Measurements from ENCODE around the gene NQO2.
"Not testable (repeated sequence)": the region's sequence is repeated elsewhere in the genome, so short reads cannot be mapped to it uniquely, and the experiment has no call there.

The NQO2 gene

DNA sequence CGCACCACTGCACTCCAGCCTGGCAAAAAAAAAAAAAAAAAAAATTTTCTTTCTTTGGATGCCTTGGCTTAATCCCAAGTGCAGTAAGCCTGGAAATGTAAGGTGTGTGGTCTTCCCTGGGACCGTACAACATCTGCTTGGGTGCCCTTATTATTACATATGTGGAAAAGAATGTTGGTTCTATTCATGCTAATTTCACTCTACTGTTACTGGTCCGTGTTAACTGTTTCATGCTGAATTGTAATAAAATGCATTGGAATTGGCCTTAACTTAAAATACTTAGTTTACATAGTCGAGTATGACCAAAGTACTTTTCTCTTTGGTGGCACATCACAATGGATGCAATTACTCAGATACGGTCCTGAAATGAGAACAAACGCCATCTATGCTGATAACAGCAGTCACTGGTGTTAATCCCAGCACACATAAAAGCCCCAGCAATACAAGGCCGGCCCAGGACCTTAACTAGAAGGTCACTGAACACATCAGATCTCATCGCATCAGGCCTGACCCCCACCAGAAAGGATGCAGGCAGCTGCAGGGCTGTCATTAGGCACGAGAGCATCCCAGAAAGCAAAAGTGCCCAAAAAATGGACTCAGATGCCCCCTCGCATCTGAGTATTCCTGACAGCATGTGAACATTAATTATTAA, 29.5 kb upstream of the NQO2 start:
- DNase-seq (ENCODE audit: low read depth in 3 of 3) = no peak

DNA sequence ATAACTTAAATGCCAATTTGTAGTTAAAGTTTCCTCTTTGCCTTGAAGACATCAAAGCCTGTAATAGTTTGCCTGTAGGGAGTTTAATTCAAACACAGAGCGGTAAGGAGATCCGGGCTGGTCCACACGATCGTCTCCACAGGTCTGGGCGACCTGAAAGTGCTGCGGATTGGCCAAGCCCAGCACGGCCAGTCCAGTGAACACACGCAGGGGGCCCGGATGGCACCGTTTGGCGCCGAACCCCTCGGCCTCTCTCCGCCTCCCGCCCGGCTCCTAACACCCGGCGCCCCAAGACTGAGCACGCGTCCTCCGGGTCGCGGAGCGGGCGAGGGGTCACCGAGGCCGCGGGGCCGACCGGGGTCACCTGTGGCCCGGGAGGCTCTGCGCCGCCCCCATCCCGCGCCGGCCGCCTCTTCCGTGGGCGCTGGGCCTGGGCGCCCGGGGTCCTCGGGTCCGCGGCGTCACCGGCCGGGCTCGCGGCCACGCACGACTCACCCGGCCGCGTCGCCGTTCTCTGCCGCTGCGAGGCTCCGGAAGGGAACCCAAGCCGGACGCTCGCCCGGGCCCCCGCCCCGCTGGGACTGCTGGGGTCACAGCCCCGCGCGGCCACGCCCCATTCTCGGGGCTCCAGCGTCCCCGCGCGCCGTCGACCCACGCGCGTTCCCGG, 28.8 kb upstream of the NQO2 start:
- DNase-seq (ENCODE audit: low read depth in 3 of 3) = peak in 1 of 3 experiments; percentile 61

DNA sequence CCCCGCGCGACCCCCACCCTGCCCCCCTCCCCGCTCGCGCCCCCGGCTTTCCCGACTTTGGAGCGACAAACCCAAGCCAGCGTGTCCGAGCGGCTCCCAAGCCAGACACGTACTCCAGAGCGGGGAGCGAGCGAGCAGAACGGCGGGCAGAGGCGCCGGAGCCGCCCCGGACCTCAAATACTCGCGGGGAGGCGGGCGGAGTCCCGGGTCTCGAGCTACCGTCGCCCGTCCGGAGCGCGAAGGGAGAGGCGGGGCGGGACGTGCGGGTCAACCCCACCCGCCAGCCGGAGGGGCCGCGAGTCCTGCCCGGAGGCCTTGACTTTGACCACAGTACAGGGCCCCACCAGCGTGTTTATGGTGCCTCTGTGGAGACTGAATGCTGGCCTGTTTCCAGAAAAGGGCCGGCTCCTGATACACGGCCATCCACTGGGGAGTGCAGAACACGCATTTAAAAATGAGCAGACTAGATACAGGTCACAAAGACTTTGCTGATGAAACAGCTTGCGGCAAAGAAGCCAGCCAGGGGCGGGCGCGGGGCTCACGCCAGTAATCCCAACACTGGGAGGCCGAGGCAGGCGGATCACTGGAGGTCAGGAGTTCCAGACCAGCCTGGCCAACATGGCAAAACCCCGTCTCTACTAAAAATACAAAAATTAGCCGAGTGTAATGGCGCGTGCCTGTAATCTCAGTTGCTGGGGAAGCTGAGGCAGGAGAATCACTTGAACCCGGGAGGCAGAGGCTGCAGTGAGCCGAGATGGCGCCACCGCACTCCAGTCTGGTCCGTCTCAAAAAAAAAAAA, 28.1 kb upstream of the NQO2 start, which contains the start of gene SERPINB6:
TSS of gene SERPINB6 (minus strand) at position 148 of the 799 bp plus-strand sequence. CDS start 12,235 bp downstream, outside the sequence.
- peak in 1 of 3 experiments; percentile 39 for DNase-seq (ENCODE audit: low read depth in 3 of 3)

DNA sequence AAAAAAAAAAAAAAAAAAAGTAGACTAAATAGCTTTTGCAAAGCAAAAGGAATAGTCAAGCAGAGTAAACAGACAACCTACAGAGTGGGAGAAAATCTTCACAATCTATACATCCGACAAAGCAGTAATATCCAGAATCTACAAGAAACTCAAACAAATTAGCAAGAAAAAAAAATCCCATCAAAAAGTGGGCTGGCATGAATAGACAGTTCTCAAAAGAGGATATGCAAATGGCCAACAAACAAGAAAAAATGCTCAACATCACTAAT, 27.5 kb upstream of the NQO2 start:
- DNase-seq (ENCODE audit: low read depth in 3 of 3) = not testable (repeated sequence)

DNA sequence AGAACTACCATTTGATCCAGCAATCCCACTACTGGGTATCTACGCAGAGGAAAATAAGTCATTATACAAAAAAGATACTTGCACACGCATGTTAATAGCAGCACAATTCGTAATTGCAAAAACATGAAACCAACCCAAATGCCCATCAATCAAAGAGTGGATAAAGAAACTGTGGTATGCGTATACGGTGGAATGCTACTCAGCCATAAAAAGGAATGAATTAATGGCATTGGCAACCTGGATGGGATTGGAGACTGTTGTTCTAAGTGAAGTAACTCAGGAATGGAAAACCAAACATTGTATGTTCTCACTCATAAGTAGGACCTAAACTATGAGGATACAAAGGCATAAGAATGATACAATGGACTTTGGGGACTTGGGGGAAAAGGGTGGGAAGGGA, 27.0 kb upstream of the NQO2 start:
- not testable (repeated sequence) for DNase-seq (ENCODE audit: low read depth in 3 of 3)

DNA sequence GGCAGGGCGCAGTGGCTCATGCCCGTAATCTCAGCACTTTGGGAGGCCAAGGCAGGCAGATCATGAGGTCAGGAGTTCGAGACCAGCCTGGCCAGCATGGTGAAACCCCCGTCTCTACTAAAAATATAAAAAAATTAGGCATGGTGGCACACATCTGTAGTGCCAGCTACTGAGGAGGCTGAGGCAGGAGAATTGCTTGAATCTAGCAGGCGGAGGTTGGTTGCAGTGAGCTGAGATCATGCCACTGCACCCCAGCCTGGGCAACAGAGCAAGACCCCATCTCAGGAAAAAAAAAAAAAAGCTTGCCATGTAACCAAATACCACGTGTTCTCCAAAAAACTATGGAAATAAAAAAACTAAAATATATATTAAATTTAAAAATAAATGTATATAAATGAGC, 26.5 kb upstream of the NQO2 start:
- DNase-seq (ENCODE audit: low read depth in 3 of 3) = not testable (repeated sequence)

DNA sequence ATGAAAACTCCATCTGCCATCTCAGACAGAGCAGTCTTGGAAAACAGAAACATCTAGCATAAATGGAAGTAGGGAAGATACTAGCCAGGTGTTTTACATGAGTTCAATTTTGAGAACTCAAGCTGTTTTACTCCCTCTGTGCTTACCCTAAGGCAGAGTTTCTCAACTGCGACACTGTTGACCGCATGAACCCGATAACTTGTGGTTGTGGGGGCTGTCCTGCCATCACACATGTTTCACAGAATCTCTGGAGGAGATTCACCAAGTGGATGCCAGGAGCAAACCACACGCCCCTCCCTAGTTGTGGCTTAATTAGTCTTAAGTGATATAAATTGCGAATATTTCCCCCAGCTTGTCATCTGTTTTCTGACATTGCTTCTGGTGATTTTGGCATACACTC, 26.0 kb upstream of the NQO2 start:
- DNase-seq (ENCODE audit: low read depth in 3 of 3) = no peak

DNA sequence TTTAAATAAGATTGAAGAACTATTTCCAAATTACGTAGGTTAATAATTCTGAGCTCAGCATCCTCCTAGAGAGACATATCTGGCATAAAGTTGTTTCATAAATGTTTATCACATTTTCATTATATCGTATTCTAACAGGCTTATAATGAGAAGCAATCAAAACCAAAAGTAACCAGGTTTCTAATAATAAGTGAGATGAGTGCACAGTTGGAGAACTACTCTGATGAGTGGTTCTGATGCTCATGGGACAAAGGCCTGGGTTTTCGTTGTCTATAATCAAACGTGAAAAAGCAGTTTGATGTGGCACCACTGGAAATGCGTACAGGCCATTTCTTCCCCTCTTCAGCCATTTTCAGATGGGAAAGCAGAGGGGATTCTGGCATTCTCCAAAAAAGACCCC, 23.6 kb upstream of the NQO2 start:
- DNase-seq (ENCODE audit: low read depth in 3 of 3) = no peak

DNA sequence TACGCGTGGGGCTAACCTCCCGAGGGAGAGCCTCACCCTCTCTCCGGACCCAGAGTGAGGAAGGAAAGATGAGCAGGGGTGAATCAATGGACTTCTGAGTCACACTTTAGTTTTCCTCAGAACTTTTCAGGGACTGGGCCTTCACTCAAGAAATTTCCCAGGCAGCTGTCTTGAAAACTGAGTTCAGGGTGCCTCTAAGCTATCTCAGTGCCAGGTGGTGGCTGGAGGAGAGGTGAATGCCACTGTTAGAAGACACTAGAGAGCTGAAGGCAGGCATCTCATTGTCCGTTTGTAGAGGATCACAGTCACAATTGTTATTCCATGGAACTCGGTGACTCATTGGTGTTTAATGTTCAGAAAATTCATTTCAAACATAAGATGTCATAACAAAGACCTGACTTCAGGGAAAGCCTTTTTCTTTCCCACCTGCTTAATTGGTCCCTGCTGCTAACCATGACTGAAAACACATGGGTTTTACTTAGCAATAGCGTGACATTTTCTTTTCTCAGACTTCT, 23.1 kb upstream of the NQO2 start:
- no peak for DNase-seq (ENCODE audit: low read depth in 3 of 3)

DNA sequence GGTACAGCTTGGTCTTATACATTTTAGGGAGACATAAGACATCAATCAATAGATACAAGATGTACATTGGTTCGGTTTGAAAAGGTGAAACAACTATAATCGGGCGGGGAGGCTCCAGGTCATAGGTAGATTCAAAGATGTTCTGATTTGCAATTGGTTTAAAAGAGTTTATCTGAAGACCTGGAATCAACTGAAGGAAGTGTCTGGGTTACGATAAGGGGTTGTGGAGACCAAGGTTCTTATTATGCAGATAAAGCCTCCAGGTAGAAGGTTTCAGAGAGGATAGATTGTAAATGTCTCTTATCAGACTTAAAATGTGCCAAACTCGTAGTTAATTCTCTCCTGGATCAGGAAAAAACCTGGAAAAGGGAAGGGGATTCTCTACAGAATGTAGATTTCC, 22.4 kb upstream of the NQO2 start:
- no peak for DNase-seq (ENCODE audit: low read depth in 3 of 3)

DNA sequence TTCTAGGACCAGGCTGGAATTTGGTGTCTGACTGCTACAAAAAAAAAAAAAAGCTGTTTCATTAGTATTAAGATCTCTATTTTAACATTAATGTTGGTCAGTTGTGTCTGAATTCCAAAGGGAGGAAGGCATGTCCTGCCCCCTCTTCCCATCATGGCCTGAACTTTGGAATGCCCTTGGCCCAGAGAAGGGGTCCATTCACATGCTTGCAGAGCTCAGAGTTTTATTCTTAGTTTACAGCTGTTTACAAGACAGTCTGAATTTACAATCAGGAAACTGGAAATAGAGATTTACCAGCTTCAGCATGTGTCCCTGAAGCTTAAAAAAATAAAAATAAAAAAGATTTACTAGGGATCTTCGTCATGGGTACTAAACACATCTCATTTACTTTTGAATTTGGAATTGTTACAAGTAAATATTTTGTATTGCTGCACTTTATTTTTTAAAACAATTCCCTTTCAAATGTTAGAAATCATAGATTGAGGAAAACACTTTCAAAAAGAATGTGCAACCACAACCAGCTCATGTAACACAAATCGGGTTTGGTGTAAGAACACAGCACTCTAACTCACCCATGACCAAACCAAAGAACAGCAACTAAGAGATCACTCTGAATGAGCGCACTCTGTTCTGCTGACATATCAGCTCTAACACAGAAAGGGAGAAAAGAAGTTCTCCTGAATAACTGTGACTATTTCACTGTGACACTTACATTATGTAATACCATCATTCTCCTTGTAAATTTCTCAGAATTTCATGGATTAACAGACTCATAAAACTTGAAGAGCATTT, 21.7 kb upstream of the NQO2 start:
- no peak for DNase-seq (ENCODE audit: low read depth in 3 of 3)

DNA sequence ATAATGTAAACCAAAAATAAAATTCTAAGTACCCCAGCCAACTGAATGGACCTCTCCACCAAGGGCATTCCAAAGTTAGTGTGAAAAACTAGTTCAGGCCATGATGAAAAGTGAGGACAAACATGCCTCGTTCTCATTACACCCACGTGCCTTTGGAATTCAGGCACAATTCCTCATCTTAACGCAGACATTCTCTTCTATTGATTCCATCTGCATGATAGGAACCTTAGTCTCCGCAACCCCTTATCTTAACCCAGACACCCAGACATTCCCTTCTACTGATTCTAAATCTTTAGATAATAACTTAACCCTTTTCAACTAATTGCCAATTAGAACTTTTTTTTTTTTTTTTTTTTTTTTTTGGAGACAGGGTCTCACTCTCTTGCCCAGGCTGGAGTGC, 20.8 kb upstream of the NQO2 start:
- no peak for DNase-seq (ENCODE audit: low read depth in 3 of 3)

DNA sequence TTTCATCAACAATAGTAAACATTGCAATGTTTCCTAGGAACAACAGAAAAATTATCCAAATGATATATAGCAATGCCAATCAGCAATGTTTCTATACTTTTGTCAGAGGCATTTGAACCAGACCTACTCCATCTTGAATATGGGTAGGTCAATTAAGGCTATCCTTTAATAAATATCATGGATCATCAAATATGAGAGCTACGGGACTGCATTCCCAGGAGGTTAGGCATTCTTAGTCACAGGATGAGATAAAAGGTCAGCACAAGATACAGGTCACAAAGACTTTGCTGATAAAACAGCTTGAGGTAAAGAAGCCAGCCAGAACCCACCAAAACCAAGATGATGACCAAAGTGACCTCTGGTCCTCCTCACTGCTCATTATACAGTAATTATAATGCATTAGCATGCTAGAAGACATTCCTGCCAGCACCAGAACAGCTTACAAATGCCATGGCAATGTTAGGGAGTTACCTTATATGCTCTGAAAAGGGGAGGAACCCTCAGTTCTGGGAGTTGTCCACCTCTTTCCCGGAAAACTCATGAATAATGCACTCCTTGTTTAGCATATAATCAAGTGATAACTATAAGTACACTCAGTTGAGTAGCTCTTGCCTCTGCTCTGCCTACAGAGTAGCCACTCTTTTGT, 19.8 kb upstream of the NQO2 start:
- DNase-seq (ENCODE audit: low read depth in 3 of 3) = no peak

DNA sequence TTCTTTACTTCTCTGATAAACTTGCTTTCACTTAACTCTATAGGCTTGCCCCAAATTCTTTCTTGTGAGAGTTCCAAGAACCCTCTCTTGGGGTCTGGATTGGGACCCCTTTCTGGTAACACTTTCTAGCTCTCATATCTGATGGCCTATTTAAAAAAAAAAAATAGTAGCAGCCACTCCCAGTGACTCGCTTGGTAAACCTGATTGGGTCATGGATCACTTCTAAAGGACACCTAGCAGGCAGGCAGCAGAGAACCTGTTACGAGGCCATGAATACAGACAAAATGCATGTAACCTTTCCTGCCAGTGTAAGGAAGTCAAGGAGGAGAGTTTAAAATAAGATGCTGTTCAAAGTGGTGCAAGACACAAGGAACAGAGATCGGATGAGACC, 19.2 kb upstream of the NQO2 start:
- DNase-seq (ENCODE audit: low read depth in 3 of 3) = no peak

DNA sequence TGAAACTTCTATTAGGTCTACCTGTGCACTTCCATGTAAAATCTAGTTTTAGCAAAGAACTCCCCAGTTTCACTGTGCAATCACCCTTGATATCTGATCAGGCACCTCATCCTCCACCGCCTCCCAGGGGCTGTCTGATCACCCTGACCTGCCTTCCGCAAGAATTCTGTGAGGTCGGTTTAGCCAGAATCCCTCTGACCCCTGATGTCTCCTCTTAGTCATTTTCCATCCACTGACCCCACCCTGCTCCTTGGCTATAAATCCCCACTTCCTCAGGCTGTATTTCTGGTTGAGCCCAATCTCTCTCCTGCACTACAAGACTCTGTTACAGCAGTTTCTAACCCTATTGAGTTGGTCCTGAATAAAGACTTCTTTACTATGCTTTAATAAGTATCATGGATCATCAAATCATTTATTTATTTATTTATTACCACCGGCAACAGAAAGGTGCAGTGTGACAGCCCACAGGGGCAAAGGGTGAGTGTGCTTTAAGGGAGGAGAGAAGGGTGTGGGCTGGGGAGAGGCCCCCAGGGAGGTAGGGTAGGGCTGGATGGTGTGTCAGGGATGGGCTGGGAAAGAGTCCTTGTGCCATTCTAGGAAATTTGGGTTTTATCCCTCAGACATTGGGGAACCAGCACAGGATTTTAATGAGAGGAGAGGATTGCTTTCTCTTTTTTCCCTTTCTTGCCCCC, 17.1 kb upstream of the NQO2 start:
- no peak for DNase-seq (ENCODE audit: low read depth in 3 of 3)

DNA sequence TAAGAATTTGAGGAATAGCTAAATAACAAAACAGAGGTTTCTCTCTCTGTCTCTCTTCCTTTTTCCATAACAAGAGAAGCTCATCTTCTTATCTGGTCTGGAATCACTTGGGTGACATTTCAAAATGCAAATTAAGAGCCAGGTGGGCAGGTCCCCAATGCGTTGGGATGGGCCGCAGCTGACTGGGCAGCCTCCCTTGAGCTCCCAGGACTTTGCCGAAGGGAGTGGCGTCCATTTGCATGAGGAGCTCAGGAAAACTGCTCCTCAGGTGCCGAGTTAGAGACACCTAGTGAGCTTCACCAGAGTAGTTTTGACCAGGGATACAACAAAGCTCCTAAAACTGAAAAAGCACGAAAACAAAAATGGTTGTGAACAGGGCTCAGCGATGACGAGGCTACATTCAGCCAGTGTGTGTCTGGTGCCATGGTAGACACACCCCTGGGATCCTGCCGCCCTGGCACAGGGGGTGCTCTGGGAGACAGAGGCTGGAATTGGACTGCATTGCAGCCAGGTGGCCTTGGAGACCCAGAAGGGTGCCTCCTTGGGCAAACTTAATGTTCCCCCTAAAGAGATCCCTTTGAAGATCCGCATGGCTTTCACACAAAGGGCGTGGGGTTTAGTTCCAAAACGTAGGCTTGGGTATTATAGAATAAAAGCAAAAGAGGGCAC, 14.8 kb upstream of the NQO2 start:
- DNase-seq (ENCODE audit: low read depth in 3 of 3) = no peak

DNA sequence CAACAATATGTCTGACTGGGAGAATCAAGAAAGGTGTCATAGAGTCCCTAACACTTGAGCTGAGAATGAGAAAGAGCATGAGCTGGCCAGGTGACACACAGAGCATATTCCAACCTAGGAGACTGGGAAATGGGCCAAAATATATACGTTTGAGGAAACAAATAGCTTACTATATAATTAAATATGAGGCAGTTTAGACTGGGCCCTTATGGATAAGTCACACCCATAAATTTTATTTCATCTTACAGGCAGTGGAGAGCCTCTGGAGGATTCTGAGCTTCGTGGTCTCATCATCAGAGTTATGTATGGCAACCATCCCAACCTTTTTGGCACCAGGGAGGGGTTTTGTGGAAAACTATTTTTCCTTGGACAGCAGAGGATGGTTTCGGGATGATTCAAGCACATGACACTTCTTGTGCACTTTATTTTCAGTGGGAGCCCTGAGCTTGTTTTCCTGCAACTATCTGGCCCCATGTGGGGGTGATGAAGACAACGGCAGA, 12.9 kb upstream of the NQO2 start:
- DNase-seq (ENCODE audit: low read depth in 3 of 3) = no peak

DNA sequence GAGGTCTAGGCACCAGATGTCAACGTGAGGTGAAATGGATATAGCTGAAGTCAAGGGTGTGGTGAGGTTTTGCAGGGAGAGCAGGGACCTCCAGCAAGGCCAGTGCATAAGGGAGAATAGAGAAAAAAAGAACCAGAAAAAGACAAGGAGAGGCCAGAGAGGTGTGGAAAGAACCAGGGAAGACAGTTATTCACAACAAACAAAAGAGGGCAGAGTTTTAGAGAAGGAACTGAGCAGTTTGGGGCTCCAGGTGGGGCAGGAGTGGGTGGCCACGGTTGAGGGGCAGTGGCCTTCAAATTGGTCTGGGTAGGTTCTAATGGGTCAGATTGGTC, 11.6 kb upstream of the NQO2 start:
- DNase-seq (ENCODE audit: low read depth in 3 of 3) = no peak

DNA sequence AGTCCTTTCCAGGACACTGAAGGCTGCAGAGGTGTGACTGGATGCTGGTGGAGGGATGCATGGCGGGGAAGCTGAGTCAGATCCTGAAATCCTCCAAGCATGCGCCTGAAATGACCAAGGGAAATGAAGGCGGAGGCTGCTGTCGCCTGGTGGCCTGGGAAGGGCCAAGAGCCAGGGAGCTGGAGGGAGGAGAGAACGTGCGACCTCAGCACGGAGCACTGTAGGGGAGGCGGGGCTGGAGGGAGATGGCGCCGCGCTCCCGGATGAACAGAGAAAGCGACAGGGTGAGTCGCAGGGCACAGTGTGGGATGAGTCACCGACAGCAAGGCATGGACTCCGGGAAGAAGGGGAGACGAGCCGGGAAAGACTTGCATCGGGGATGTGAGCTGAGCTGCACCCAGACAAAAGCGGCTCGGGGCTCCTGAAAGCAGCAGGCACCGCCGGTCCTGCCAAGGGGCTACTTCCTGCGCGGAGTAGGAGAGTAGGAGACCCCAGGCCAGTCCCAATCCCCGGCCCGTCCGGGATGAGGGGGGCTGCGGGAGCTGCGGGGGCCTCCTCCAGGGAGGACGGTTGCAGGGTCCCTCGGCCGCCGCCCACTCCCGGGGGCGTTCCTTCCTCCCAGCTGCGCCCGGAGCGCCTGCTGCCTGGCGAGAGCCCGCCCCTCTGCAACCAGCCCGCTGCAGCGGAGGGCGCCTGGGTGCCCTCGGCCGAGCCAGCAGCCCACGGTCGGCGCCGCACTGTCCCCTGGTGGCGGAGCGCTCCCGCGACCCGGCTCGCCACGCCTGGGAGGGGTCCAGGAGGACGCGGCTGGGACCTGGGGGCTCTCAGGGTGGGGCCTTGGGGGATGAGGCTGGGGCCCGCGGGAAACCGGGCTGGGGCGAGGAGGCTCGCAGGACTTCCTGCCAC, 11.0 kb upstream of the NQO2 start:
- DNase-seq (ENCODE audit: low read depth in 3 of 3) = peak; percentile 50 to 75 (median 64)
